Measurements from ENCODE around the gene ZNF362. TPM values are rescaled to one million over a fixed set of nuclear protein-coding genes. Genes with fewer than 3 reads are reported as not detected.

The ZNF362 gene
- total RNA-seq, 4 donors from 2014 or later, result 8.2 to 16.6 (median 11.1) TPM

GRCh38 chr1:33273406-33273805 is 17.1 kb downstream of the ZNF362 start:
- TF ChIP-seq CTCF (IDR thresholded peaks at IDR 0.05; ENCODE audit: low read depth), result no peak

GRCh38 chr1:33273961-33274371 is 17.7 kb downstream of the ZNF362 start:
- no peak for TF ChIP-seq CTCF (IDR thresholded peaks at IDR 0.05; ENCODE audit: low read depth)

GRCh38 chr1:33274446-33274845 is 18.2 kb downstream of the ZNF362 start:
- no peak for TF ChIP-seq CTCF (IDR thresholded peaks at IDR 0.05; ENCODE audit: low read depth)

- no peak for TF ChIP-seq CTCF (IDR thresholded peaks at IDR 0.05; ENCODE audit: low read depth)
These were observed 18.9 kb downstream of the ZNF362 start for GRCh38 chr1:33275195-33275594.

DNA sequence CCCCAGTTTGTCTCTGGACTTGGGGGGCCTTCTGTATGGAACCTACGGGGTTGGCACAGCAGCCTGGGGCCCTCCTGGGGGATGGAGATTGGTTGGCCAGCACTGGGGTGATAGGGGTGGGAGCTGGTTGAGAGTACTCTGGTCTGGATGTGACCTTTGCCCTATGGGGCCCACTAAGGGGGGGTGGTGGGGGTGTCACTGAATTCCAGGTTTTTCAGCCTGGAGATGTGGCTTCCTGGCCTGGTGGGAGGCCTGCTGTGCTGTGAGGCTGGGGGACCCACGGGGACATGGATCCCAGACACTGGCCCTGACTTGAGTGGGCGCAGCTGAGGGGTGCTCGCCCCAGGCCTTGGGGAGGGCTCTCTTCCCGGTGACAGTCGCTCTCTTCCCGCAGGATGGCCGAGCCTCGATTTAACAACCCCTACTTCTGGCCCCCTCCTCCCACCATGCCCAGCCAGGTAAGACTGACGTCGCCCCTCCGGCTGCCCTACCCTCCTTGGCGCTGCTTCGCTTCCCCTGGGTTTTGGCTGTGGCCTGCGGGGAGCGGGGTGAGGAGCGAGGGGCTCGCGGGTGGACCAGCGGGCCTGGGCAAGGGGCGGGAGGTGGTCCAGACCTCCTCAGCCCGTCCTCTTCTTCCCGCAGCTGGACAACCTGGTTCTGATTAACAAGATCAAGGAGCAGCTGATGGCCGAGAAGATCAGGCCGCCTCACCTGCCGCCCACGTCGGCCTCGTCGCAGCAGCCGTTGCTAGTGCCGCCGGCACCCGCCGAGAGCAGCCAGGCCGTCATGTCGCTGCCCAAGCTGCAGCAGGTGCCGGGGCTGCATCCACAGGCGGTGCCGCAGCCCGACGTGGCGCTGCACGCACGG is 19.6 kb downstream of the ZNF362 start:
- no peak for TF ChIP-seq CTCF (IDR thresholded peaks at IDR 0.05; ENCODE audit: low read depth)

GRCh38 chr1:33276573-33277298 is 20.4 kb downstream of the ZNF362 start:
- TF ChIP-seq CTCF (IDR thresholded peaks at IDR 0.05; ENCODE audit: low read depth), result no peak

DNA sequence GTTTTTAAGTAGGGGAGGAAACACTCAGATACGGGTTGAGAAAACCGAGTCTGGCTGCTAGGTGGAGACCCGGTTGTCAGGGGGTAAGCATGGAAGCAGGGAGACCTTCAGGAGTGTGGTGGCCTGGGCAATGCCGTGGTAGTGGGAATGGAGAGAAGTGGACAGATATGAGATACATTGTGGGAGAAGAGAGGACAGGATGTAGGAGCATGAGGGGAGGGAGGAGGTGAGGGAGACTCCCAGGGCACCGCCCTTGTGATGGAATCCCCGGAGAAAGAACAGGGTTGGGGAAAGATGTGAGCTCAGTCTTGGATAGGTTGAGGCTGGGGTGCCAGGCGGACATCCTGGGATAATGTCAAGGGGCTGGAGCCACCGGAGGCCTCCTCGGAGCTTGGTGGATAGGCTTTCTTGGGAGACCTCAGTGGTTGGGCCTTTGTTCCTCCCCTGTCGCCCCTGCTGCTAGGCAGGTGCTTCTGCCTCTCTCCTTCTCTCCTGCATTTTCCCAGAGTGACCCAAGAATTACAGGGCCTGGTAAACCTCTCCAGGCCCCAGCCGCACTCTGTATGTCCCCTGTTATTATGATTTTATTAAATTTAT is 21.3 kb downstream of the ZNF362 start:
- no peak for TF ChIP-seq CTCF (IDR thresholded peaks at IDR 0.05; ENCODE audit: low read depth)

Measured in subcutaneous adipose tissue (tissue), 4 donors.